Measurements from ENCODE around the gene BAHD1.

Gene BAHD1

GRCh38 chr15:40440743-40441564, at the start of gene BAHD1:
TSS of gene BAHD1 (plus strand) at chr15:40440953. CDS start at chr15:40458465, 17,512 bp downstream.
- DNase-seq, result peak; percentile 93

- DNase-seq, result no peak
Measured at GRCh38 chr15:40392986-40393948, 47.5 kb upstream of the BAHD1 start.

- no peak for DNase-seq
Measured at GRCh38 chr15:40397688-40398412, 42.9 kb upstream of the BAHD1 start.

- DNase-seq, result no peak
Measured at GRCh38 chr15:40398413-40398873, 42.3 kb upstream of the BAHD1 start.

GRCh38 chr15:40399370-40399769, 41.4 kb upstream of the BAHD1 start:
- DNase-seq, result no peak

GRCh38 chr15:40405501-40406381, 35.0 kb upstream of the BAHD1 start, which contains the start of gene IVD:
TSS of gene IVD (plus strand) at chr15:40405795. CDS start at chr15:40405828, 33 bp downstream.
- peak; percentile 94 for DNase-seq

- DNase-seq, result no peak
Measured at GRCh38 chr15:40407330-40407990, 33.3 kb upstream of the BAHD1 start.

GRCh38 chr15:40409366-40409765, 31.4 kb upstream of the BAHD1 start:
- DNase-seq, result no peak

GRCh38 chr15:40410476-40410875, 30.3 kb upstream of the BAHD1 start:
- no peak for DNase-seq

GRCh38 chr15:40412095-40412759, 28.5 kb upstream of the BAHD1 start:
- no peak for DNase-seq

GRCh38 chr15:40413036-40413435, 27.7 kb upstream of the BAHD1 start:
- no peak for DNase-seq

GRCh38 chr15:40414816-40415215, 25.9 kb upstream of the BAHD1 start:
- DNase-seq, result no peak

GRCh38 chr15:40415226-40415625, 25.5 kb upstream of the BAHD1 start:
- DNase-seq, result no peak

GRCh38 chr15:40416056-40416455, 24.7 kb upstream of the BAHD1 start:
- no peak for DNase-seq

- no peak for DNase-seq
Measured at GRCh38 chr15:40418126-40418525, 22.6 kb upstream of the BAHD1 start.

- DNase-seq, result no peak
Measured at GRCh38 chr15:40420071-40420713, 20.6 kb upstream of the BAHD1 start.

GRCh38 chr15:40420793-40421192, 20.0 kb upstream of the BAHD1 start:
- DNase-seq, result peak; percentile 24

- peak; percentile 79 for DNase-seq
Measured at GRCh38 chr15:40421246-40422157, 19.3 kb upstream of the BAHD1 start.
